HEK293 (cell line): ENCODE data around the gene SH3GL1.
A peak's percentile ranks its signal among the peaks of the same experiment; 100 is the strongest.

Experiments
- CTCF ChIA-PET: fragments of 350-600 bp; formaldehyde crosslinking; extraction: SDS; loops from one replicate; lab custom pipeline; 2021; ENCODE audit warnings: antibody characterized with exemption; lab: Yijun Ruan, JAX
- POLR2A ChIA-PET: fragments of 300-600 bp; formaldehyde crosslinking; extraction: SDS; loops from one replicate; lab custom pipeline; 2020; ENCODE audit warnings: antibody characterized with exemption, inconsistent platforms; lab: Yijun Ruan, JAX
- H3K27ac ChIP-seq: fragments of 200-500 bp; sonication (Bioruptor generic); 2 replicates; pipeline ENCODE4 v1.5.1; 2014; ENCODE audit warnings: low read depth, low read length, control low read depth, inconsistent platforms; ENCODE audit errors: extremely low read depth
- H3K36me3 ChIP-seq, 2 experiments: fragments of 200-500 bp in 1 of 2; sonication (Bioruptor generic) in 1 of 2; 1 replicate in 1 of 2; 2 replicates in 1 of 2; pipeline ENCODE4 v1.5.1; 2014 to 2017; ENCODE audit warnings: inconsistent platforms in 2 of 2, low read length in 2 of 2; ENCODE audit not compliant: control insufficient read depth in 2 of 2, insufficient read depth in 1 of 2
- H3K4me1 ChIP-seq: fragments of 200-500 bp; sonication (Bioruptor generic); 2 replicates; pipeline ENCODE4 v1.5.1; 2014; ENCODE audit warnings: mild to moderate bottlenecking, low read length, inconsistent platforms; ENCODE audit not compliant: control insufficient read depth, insufficient read depth
- H3K4me3 ChIP-seq: 2 replicates; pipeline ENCODE4 v1.5.1; 2011; ENCODE audit warnings: low read depth, mild to moderate bottlenecking, control low read depth, low read length, moderate library complexity
- H3K9me3 ChIP-seq: fragments of 200-500 bp; sonication (Bioruptor generic); 2 replicates; pipeline ENCODE4 v1.5.1; 2014; ENCODE audit warnings: low read depth, low read length, inconsistent platforms; ENCODE audit not compliant: control insufficient read depth, insufficient read depth
- BCL6B ChIP-seq: fragments of 450-650 bp; formaldehyde crosslinking; IDR thresholded peaks from 2 replicates; pipeline ENCODE4 v1.5.1; 2017; ENCODE audit warnings: missing biosample characterization, missing genetic modification characterization
- GLIS1 ChIP-seq: fragments of 450-650 bp; formaldehyde crosslinking; IDR thresholded peaks from 2 replicates; pipeline ENCODE4 v1.5.1; 2016; ENCODE audit warnings: missing biosample characterization, missing genetic modification characterization
- GLIS2 ChIP-seq: fragments of 450-650 bp; formaldehyde crosslinking; IDR thresholded peaks from 2 replicates; pipeline ENCODE4 v1.5.1; 2016; ENCODE audit warnings: missing biosample characterization, missing genetic modification characterization
- KLF10 ChIP-seq: fragments of 450-650 bp; IDR thresholded peaks from 2 replicates; pipeline ENCODE4 v1.5.1; 2018; ENCODE audit warnings: missing biosample characterization, mild to moderate bottlenecking, missing genetic modification characterization
- KLF8 ChIP-seq: fragments of 450-650 bp; formaldehyde crosslinking; IDR thresholded peaks from 2 replicates; pipeline ENCODE4 v1.5.1; 2016; ENCODE audit warnings: missing biosample characterization, missing genetic modification characterization
- PATZ1 ChIP-seq: fragments of 450-650 bp; formaldehyde crosslinking; IDR thresholded peaks from 2 replicates; pipeline ENCODE4 v1.5.1; 2016; ENCODE audit warnings: missing biosample characterization, missing genetic modification characterization
- PRDM4 ChIP-seq: fragments of 450-650 bp; formaldehyde crosslinking; IDR thresholded peaks from 2 replicates; pipeline ENCODE4 v1.5.1; 2017; ENCODE audit warnings: missing biosample characterization, missing genetic modification characterization
- REPIN1 ChIP-seq: fragments of 450-650 bp; formaldehyde crosslinking; IDR thresholded peaks from 2 replicates; pipeline ENCODE4 v1.5.1; 2017; ENCODE audit warnings: missing biosample characterization, missing genetic modification characterization, low read depth
- WT1 ChIP-seq: fragments of 450-650 bp; formaldehyde crosslinking; IDR thresholded peaks from 2 replicates; pipeline ENCODE4 v1.5.1; 2016; ENCODE audit warnings: missing biosample characterization, missing genetic modification characterization
- ZBTB10 ChIP-seq: fragments of 450-650 bp; formaldehyde crosslinking; IDR thresholded peaks from 2 replicates; pipeline ENCODE4 v1.5.1; 2016; ENCODE audit warnings: missing biosample characterization, missing genetic modification characterization
- ZFHX2 ChIP-seq: fragments of 450-650 bp; formaldehyde crosslinking; conservative IDR thresholded peaks from 2 replicates; pipeline ENCODE4 v1.5.1; 2016; ENCODE audit warnings: missing biosample characterization, missing genetic modification characterization
- ZFP41 ChIP-seq: fragments of 450-650 bp; formaldehyde crosslinking; IDR thresholded peaks from 2 replicates; pipeline ENCODE4 v1.5.1; 2016; ENCODE audit warnings: missing biosample characterization, missing genetic modification characterization, borderline replicate concordance
- ZNF112 ChIP-seq: fragments of 450-650 bp; formaldehyde crosslinking; IDR thresholded peaks from 2 replicates; pipeline ENCODE4 v1.5.0; 2017; ENCODE audit warnings: missing biosample characterization, missing genetic modification characterization
- ZNF16 ChIP-seq: fragments of 450-650 bp; formaldehyde crosslinking; IDR thresholded peaks from 2 replicates; pipeline ENCODE4 v1.5.1; 2016; ENCODE audit warnings: low read depth, missing biosample characterization, missing genetic modification characterization
- ZNF449 ChIP-seq: fragments of 450-650 bp; formaldehyde crosslinking; IDR thresholded peaks from 2 replicates; pipeline ENCODE4 v1.5.1; 2017; ENCODE audit warnings: missing biosample characterization, mild to moderate bottlenecking, missing genetic modification characterization, moderate library complexity
- ZNF645 ChIP-seq: fragments of 450-650 bp; formaldehyde crosslinking; IDR thresholded peaks from 2 replicates; pipeline ENCODE4; 2016; ENCODE audit warnings: missing biosample characterization, missing genetic modification characterization
- ZNF76 ChIP-seq: fragments of 450-650 bp; formaldehyde crosslinking; IDR thresholded peaks from 2 replicates; pipeline ENCODE4; 2016; ENCODE audit warnings: low read depth, missing biosample characterization, missing genetic modification characterization, borderline replicate concordance
- ZNF768 ChIP-seq: fragments of 450-650 bp; formaldehyde crosslinking; IDR thresholded peaks from 2 replicates; pipeline ENCODE4 v1.5.1; 2018; ENCODE audit warnings: missing biosample characterization, mild to moderate bottlenecking, missing genetic modification characterization
- ZNF792 ChIP-seq: fragments of 450-650 bp; formaldehyde crosslinking; IDR thresholded peaks from 2 replicates; pipeline ENCODE4 v1.5.1; 2016; ENCODE audit warnings: missing biosample characterization, missing genetic modification characterization

SH3GL1 gene

GRCh38 chr19:4445963-4446703, 45.8 kb upstream of the SH3GL1 start (continued):
- no peak for TF ChIP-seq REPIN1
- TF ChIP-seq ZNF76 (tag by site-specific recombination), result no peak
- TF ChIP-seq ZNF16 (tag by site-specific recombination), result no peak
- no peak for TF ChIP-seq WT1 (tag by site-specific recombination)
- peak; percentile 44; the same call in 1 of the 2 replicates for TF ChIP-seq KLF8 (tag by site-specific recombination)
- TF ChIP-seq BCL6B, result no peak
- TF ChIP-seq ZFHX2, result no peak
- TF ChIP-seq ZNF645 (tag by site-specific recombination), result no peak

- Histone ChIP-seq H3K4me3 (no peak overlapping the region), H3K9me3 (no peaks in the 10 kb centered on the region), H3K4me1 (no peaks in the 10 kb centered on the region), H3K36me3 (peaks cover 14 to 88% of the 10 kb centered on the region in 2 experiments; a peak in 2 of 3 replicates), H3K27ac (no peak overlapping the region)
- POLR2A ChIA-PET, result interaction anchor here (0.9 to 1.8 kb wide), 5 partner anchors 8 to 26 kb away, joined by 3 to 6 read pairs (median 4); partner anchors contain the start of gene HDGFL2
- CTCF ChIA-PET, result interaction anchor here (0.6 to 1.2 kb wide), 3 partner anchors 10 to 102 kb away, joined by 3 read pairs; no protein-coding TSS in a partner anchor
- TF ChIP-seq ZBTB10 (no peak), KLF10 (tag by site-specific recombination) (no peak), GLIS2 (tag by site-specific recombination) (peak; percentile 41), ZNF112 (no peak), GLIS1 (peak; percentile 68), ZNF449 (tag by site-specific recombination) (peak; percentile 29; the same call in 1 of the 2 replicates), ZNF792 (tag by site-specific recombination) (no peak), PRDM4 (tag by site-specific recombination) (no peak), ZFP41 (no peak), PATZ1 (peak; percentile 36; the same call in 1 of the 2 replicates), ZNF768 (no peak), KLF8 (tag by site-specific recombination) (peak; percentile 34; the same call in 1 of the 2 replicates)
These were observed 44.7 kb upstream of the SH3GL1 start for GRCh38 chr19:4444765-4445741.
